BLaER1 treated with 17β-estradiol and CSF1 and Interleukin-3, amounts not matched to agents 10 nM and 100 nM (cell line): ENCODE results near the gene JAG2.

Experiments
- H3K27ac ChIP-seq, 11 experiments: shearing (Covaris generic); formaldehyde crosslinking; 2 replicates each; pipeline ENCODE4 v1.8.1; 2022
- H3K27me3 ChIP-seq, 11 experiments: shearing (Covaris generic); formaldehyde crosslinking; 2 replicates each; pipeline ENCODE4 v1.8.1; 2022
- H3K36me3 ChIP-seq, 11 experiments: shearing (Covaris generic); formaldehyde crosslinking; 2 replicates each; pipeline ENCODE4 v1.8.1; 2022
- H3K4me1 ChIP-seq, 10 experiments: shearing (Covaris generic); formaldehyde crosslinking; 2 replicates each; pipeline ENCODE4 v1.8.1; 2022
- H3K4me2 ChIP-seq, 11 experiments: shearing (Covaris generic); formaldehyde crosslinking; 2 replicates each; pipeline ENCODE4 v1.8.1; 2022
- H3K4me3 ChIP-seq, 10 experiments: shearing (Covaris generic); formaldehyde crosslinking; 2 replicates each; pipeline ENCODE4 v1.8.1; 2022
- H3K9ac ChIP-seq, 11 experiments: shearing (Covaris generic); formaldehyde crosslinking; 2 replicates each; pipeline ENCODE4 v1.8.1; 2022
- H3K9me3 ChIP-seq, 11 experiments: shearing (Covaris generic); formaldehyde crosslinking; replicated peaks in 1 of 11; 2 replicates each; pipeline ENCODE4 v1.8.1; 2022
- H4K20me1 ChIP-seq, 11 experiments: shearing (Covaris generic); formaldehyde crosslinking; 2 replicates each; pipeline ENCODE4 v1.8.1; 2022
- Cebpa-rat ChIP-seq, 11 experiments: shearing (Covaris generic); IDR thresholded peaks; 2 replicates each; pipeline ENCODE4 v1.8.1; 2022

Gene JAG2

DNA sequence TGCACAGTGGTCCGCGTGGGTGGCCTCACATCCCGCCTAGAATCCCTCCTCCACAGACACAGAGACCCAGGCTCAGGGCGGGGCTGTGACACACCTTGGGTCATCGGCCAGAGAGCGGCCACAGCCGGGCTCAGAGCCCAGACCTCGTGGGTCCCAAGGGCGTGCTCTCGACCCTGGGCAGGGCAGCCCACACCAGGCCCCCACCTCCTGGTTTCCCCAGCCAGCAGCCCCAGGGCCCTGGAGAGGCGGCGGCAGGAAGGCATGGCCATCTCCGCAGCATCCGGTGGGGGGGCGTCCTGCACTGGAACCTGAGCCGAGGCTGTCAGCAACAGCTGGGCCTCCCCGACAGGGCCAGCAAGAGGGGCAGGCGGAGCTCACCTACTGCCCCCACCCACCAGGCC is 15.2 kb downstream of the JAG2 start:
- peak overlapping the region in 10 of 11 experiments; percentile 23 to 89 (median 70); a peak in 19 of 22 replicates for H3K4me2 ChIP-seq
- H3K9ac ChIP-seq = no peak overlapping the region
- H3K4me3 ChIP-seq = no peak overlapping the region
- H3K27ac ChIP-seq = no peak overlapping the region
- no peaks in the 10 kb centered on the region for H3K9me3 ChIP-seq
- H4K20me1 ChIP-seq = peaks cover 0 to 82% (median 66%) of the 10 kb centered on the region in 11 experiments; a peak in 17 of 22 replicates
- peaks cover 0 to 14% (median 0%) of the 10 kb centered on the region in 11 experiments; a peak in 1 of 22 replicates for H3K27me3 ChIP-seq
- peaks cover 6 to 83% (median 56%) of the 10 kb centered on the region in 10 experiments; a peak in 17 of 20 replicates for H3K4me1 ChIP-seq
- peaks cover 0 to 47% (median 13%) of the 10 kb centered on the region in 11 experiments; a peak in 11 of 22 replicates for H3K36me3 ChIP-seq
- no peak for TF ChIP-seq Cebpa-rat (IDR thresholded peaks at IDR 0.05)

DNA sequence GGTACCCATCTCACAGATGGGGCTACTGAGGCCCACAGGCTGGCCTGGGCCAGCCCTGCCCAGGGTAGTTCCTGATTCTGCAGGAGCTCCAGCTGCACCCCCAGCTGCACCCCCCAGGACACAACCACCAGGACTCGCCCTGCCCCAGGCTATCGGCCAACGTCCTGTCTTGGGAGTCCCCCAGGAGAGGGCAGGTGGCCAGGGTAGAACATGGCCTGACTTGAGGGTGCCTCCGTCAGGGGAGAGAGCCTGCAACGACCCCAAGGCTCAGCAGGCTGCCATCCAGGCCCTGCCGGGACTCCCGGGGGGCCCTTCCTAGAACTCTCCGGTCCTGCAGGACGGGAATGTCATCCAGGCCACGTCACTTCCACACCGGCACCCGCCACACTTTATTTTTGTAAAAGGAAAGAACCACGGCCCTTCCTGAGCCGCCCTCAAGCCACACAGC is 15.8 kb downstream of the JAG2 start:
- Histone ChIP-seq H4K20me1 (peaks cover 0 to 79% (median 61%) of the 10 kb centered on the region in 11 experiments; a peak in 17 of 22 replicates), H3K36me3 (peaks cover 0 to 52% (median 15%) of the 10 kb centered on the region in 11 experiments; a peak in 13 of 22 replicates), H3K4me2 (peak overlapping the region; percentile 23 to 89 (median 61); a peak in 19 of 22 replicates)

DNA sequence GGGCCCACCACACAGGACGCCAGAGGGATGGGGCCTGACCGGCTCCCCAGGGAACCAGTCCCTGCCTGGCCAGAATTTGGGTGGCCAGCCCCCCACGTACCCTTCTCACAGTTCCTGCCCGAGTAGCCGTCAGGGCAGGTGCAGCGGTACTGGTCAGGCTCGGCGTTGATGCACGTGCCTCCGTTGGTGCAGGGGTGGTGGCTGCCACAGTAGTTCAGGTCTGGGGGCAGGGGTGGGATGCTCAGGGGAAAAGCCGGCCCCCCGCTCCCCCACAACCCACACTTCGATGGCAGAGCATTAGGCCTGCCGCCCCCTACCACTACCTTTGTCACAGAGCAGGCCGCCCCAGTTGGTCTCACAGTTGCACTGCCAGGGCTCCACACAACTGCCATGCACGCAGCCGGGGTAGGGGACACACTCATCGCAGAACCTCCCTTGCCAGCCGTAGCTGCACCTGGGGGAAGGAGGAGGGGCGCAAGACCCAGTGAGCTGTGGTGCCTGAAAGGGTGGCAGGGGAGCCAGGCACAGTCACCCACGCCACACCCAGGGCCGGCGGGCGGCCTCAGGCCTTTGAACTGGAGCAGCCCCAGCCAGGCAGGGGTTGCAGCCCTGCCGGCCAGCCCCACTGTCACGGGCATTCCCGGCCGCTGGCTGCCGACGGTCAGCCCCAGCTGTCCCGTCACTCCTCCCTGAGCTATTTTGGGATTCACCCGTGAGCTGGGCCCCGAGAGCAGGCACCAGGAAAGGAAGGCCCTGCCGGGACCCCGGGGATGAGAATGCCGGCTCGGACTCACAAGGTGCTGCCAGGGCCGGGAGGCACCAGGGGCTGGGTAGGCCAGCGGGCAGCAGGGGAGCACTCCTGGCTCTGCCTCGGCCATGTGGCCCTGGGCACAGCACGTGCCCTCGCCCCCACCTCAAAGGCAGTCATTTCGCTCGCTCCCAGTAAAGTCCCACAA is 16.5 kb downstream of the JAG2 start:
- peak overlapping the region in 7 of 11 experiments; percentile 3 to 66 (median 41); a peak in 8 of 22 replicates for H3K9ac ChIP-seq
- H3K36me3 ChIP-seq = peaks cover 0 to 50% (median 15%) of the 10 kb centered on the region in 11 experiments; a peak in 14 of 22 replicates

More for the DNA sequence above, 15.8 kb downstream of the JAG2 start:
- Histone ChIP-seq H3K27me3 (peaks cover 0 to 14% (median 0%) of the 10 kb centered on the region in 11 experiments; a peak in 1 of 22 replicates), H3K9me3 (no peaks in the 10 kb centered on the region), H3K9ac (peak overlapping the region in 3 of 11 experiments; percentile 3 to 60 (median 41); a peak in 2 of 22 replicates), H3K4me1 (peaks cover 6 to 78% (median 54%) of the 10 kb centered on the region in 10 experiments; a peak in 17 of 20 replicates), H3K27ac (peak overlapping the region in 4 of 11 experiments; percentile 28 to 43 (median 32); a peak in 2 of 22 replicates), H3K4me3 (no peak overlapping the region)
- TF ChIP-seq Cebpa-rat (IDR thresholded peaks at IDR 0.05) = no peak

DNA sequence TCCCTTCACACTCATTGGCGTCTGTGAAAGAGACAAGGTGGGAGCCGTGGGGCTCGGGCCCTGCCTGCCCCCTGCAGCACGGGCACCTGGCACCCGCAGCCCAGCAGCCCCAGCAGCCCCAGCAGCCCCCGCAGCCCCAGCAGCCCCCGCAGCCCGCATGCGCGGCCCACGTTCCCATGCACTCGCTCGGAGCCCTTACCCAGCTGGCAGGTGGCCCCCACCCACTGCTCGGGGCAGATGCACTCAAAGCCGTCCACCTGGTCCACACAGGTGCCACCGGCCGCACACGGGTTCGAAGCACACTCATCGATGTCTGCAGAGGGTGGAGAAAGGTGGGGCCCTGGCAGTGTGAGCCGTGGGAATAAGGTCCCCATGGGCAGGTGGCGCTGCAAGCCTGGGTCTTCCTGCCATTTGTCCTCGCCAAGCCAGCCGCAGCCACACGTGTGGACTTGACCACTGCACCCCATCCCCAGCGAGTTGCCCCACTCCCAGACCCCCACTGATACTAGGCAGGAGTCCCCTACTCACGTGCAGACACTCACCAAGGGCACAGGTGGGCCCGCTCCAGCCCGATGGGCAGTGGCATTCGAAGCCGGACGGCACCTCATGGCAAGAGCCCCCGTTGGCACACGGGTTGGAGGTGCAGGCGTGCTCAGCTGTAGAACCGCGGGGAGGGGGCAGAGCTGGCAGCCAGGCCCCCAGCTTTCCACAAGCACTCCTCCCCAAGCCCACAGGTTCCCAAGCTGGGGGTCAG is 17.3 kb downstream of the JAG2 start:
- Histone ChIP-seq H3K4me3 (no peak overlapping the region), H3K36me3 (peaks cover 0 to 53% (median 24%) of the 10 kb centered on the region in 11 experiments; a peak in 15 of 22 replicates), H3K27ac (no peak overlapping the region), H4K20me1 (peaks cover 0 to 70% (median 45%) of the 10 kb centered on the region in 11 experiments; a peak in 17 of 22 replicates), H3K9ac (no peak overlapping the region), H3K9me3 (no peaks in the 10 kb centered on the region), H3K27me3 (peaks cover 0 to 14% (median 0%) of the 10 kb centered on the region in 11 experiments; a peak in 1 of 22 replicates), H3K4me2 (peak overlapping the region in 9 of 11 experiments; percentile 43 to 89 (median 78); a peak in 16 of 22 replicates), H3K4me1 (peaks cover 6 to 63% (median 49%) of the 10 kb centered on the region in 10 experiments; a peak in 17 of 20 replicates)
- no peak for TF ChIP-seq Cebpa-rat (IDR thresholded peaks at IDR 0.05)

More for the DNA sequence above, 16.5 kb downstream of the JAG2 start:
- H3K4me3 ChIP-seq = no peak overlapping the region
- peaks cover 6 to 71% (median 54%) of the 10 kb centered on the region in 10 experiments; a peak in 17 of 20 replicates for H3K4me1 ChIP-seq
- H3K9me3 ChIP-seq = no peaks in the 10 kb centered on the region
- peak overlapping the region in 4 of 11 experiments; percentile 28 to 43 (median 32); a peak in 3 of 22 replicates for H3K27ac ChIP-seq
- peak overlapping the region; percentile 26 to 89 (median 61); a peak in 21 of 22 replicates for H3K4me2 ChIP-seq
- no peak for TF ChIP-seq Cebpa-rat (IDR thresholded peaks at IDR 0.05)
- peaks cover 0 to 14% (median 0%) of the 10 kb centered on the region in 11 experiments; a peak in 1 of 22 replicates for H3K27me3 ChIP-seq
- peaks cover 0 to 72% (median 54%) of the 10 kb centered on the region in 11 experiments; a peak in 17 of 22 replicates for H4K20me1 ChIP-seq

DNA sequence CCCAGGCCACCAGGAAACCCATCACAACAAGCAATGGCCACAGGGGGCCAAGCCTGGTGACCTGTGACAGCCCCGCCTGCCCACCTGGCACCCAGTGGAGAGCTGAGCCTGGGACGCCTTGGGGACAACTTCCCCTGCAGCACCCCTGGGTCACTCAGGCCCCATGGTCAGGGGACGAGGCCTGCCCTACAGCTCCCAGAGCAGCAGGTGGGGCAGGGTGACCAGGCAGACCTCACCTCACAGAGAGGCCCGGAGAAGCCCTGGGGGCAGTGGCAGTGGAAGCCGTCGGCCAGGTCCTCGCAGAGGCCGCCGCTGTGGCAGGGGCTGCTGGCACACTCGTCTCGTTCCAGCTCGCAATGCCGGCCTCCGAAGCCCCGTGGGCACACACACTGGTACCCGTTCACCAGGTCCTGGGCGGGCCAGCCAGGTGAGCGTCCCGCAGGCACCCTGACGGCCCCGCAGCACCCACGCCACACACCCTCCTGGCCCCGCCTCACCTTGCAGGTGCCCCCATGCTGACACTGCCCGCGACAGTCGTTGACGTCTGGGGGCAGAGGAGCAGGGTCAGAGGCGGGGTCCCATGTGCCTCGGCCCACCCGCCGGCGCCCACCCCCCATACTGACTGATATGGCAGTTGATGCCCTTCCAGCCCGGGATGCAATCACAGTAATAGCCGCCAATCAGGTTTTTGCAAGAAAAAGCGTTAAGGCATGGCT is 18.1 kb downstream of the JAG2 start:
- Histone ChIP-seq H3K27me3 (peaks cover 0 to 14% (median 0%) of the 10 kb centered on the region in 11 experiments; a peak in 1 of 22 replicates), H3K27ac (no peak overlapping the region), H3K4me1 (peaks cover 6 to 57% (median 44%) of the 10 kb centered on the region in 10 experiments; a peak in 17 of 20 replicates), H3K9me3 (no peaks in the 10 kb centered on the region), H3K4me2 (no peak overlapping the region), H3K9ac (no peak overlapping the region), H3K36me3 (peaks cover 0 to 53% (median 24%) of the 10 kb centered on the region in 11 experiments; a peak in 15 of 22 replicates), H3K4me3 (no peak overlapping the region), H4K20me1 (peaks cover 0 to 67% (median 38%) of the 10 kb centered on the region in 11 experiments; a peak in 17 of 22 replicates)
- no peak for TF ChIP-seq Cebpa-rat (IDR thresholded peaks at IDR 0.05)

DNA sequence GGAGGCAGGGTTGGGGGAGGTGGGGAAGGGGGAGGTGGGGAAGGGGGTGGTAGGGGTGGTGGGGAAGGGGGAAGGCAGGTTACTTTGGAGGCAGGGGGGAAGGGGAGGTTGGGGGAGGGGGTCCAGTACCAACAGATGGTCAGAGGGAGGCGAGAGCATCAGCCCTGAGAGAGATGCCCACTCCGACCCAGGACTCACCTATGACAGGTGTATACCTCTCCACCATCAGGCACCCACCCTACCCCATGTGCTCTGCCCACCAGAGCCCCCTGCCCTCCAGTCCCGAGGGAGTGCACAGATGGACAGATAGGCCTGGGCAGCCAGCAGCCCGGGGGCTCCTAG is 18.6 kb downstream of the JAG2 start:
- H3K9ac ChIP-seq = no peak overlapping the region
- no peak overlapping the region for H3K4me3 ChIP-seq
- no peak for TF ChIP-seq Cebpa-rat (IDR thresholded peaks at IDR 0.05)
- H3K27ac ChIP-seq = no peak overlapping the region
- H3K4me1 ChIP-seq = peaks cover 6 to 57% (median 44%) of the 10 kb centered on the region in 10 experiments; a peak in 17 of 20 replicates
- peaks cover 0 to 66% (median 32%) of the 10 kb centered on the region in 11 experiments; a peak in 16 of 22 replicates for H4K20me1 ChIP-seq
- H3K36me3 ChIP-seq = peaks cover 0 to 54% (median 23%) of the 10 kb centered on the region in 11 experiments; a peak in 15 of 22 replicates
- H3K9me3 ChIP-seq = no peaks in the 10 kb centered on the region
- peaks cover 0 to 14% (median 0%) of the 10 kb centered on the region in 11 experiments; a peak in 1 of 22 replicates for H3K27me3 ChIP-seq
- H3K4me2 ChIP-seq = no peak overlapping the region

DNA sequence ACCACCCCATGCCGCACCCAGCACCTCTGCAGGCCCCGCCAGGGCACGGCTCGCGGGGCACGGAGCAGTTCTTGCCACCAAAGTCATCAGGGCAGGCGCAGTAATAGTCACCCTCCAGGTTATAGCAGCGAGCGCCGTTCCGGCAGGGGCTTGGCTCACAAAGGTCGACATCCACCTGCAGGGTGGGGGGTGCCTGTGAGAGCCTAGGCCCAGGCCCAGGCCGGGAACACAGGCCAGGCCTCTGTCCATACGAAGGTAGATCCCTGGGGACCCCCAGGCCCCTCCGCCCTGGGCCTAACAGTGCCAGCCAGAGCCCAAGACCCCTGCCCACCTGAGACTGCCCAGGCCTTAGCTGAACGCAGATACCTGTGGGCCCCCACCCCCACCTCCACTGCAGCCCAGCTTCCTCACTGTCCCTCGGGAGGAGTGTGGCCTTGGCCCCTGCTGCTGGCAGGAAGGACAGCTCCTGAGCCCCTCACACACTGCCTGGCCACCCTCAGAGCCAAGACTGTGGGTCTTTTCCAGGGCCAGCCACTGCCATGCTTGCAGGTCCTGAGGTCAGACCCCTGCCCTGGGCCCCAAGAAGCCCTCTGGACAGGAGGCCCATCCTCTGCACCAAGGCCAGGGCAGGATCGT is 19.3 kb downstream of the JAG2 start:
- no peak overlapping the region for H3K4me3 ChIP-seq
- H3K4me1 ChIP-seq = peaks cover 6 to 58% (median 45%) of the 10 kb centered on the region in 10 experiments; a peak in 17 of 20 replicates
- H3K27ac ChIP-seq = no peak overlapping the region
- no peak overlapping the region for H3K4me2 ChIP-seq
- no peak overlapping the region for H3K9ac ChIP-seq
- peaks cover 0 to 59% (median 23%) of the 10 kb centered on the region in 11 experiments; a peak in 15 of 22 replicates for H3K36me3 ChIP-seq
- peaks cover 0 to 14% (median 0%) of the 10 kb centered on the region in 11 experiments; a peak in 1 of 22 replicates for H3K27me3 ChIP-seq
- H3K9me3 ChIP-seq = no peaks in the 10 kb centered on the region
- peaks cover 0 to 66% (median 31%) of the 10 kb centered on the region in 11 experiments; a peak in 16 of 22 replicates for H4K20me1 ChIP-seq
- no peak for TF ChIP-seq Cebpa-rat (IDR thresholded peaks at IDR 0.05)
